CD4-positive, alpha-beta T cell (primary cell): ENCODE measurements around the gene ROCK2. TPM values are rescaled to one million over a fixed set of nuclear protein-coding genes. Genes with fewer than 3 reads are reported as not detected.

Experiments
- ATAC-seq: fragments of 200-7000 bp; cut with Tn5 transposase; one replicate; pipeline ENCODE4 v1.10.0; 2022; ENCODE audit warnings: mild to moderate bottlenecking; ENCODE audit not compliant: poor library complexity
- CTCF ChIA-PET: fragments of 350-600 bp; sonication (Branson Sonifier 250); formaldehyde crosslinking; loops from one replicate; lab custom pipeline; 2021; ENCODE audit warnings: antibody characterized with exemption, inconsistent platforms; lab: Charles Lee
- POLR2A ChIA-PET: fragments of 350-600 bp; sonication (Branson Sonifier 250); formaldehyde crosslinking; loops from one replicate; lab custom pipeline; 2021; ENCODE audit warnings: antibody characterized with exemption, inconsistent platforms; lab: Charles Lee
- DNase-seq, 14 experiments: peaks; one replicate each; pipeline ENCODE4 v3.0.0-alpha.2; 2013 to 2020; ENCODE audit warnings: mixed read lengths in 2 of 14
- H3K27ac ChIP-seq, 2 donors: one replicate each; pipeline versions ENCODE4 v1.5.1 to v1.7.0; 2013; ENCODE audit warnings: low read length in 2 of 2, low read depth in 1 of 2, mild to moderate bottlenecking in 1 of 2
- H3K27me3 ChIP-seq, 2 experiments: 1 replicate in 1 of 2; 2 replicates in 1 of 2; pipeline versions ENCODE4 v1.6.1 to v1.7.0; 2013; ENCODE audit warnings: low read length in 2 of 2, control low read depth in 1 of 2, mild to moderate bottlenecking in 1 of 2, moderate library complexity in 1 of 2; ENCODE audit not compliant: insufficient read depth in 2 of 2, control insufficient read depth in 1 of 2
- H3K36me3 ChIP-seq: one replicate; pipeline ENCODE4 v1.6.1; 2013; ENCODE audit warnings: low read length, control low read depth; ENCODE audit not compliant: insufficient read depth
- H3K4me1 ChIP-seq: one replicate; pipeline ENCODE4 v1.6.1; 2013; ENCODE audit warnings: low read length, control low read depth; ENCODE audit not compliant: insufficient read depth
- H3K4me3 ChIP-seq: one replicate; pipeline ENCODE4 v1.5.1; 2013; ENCODE audit warnings: mild to moderate bottlenecking, low read length, moderate library complexity
- H3K9me3 ChIP-seq, 2 experiments: 1 replicate in 1 of 2; 2 replicates in 1 of 2; pipeline versions ENCODE4 v1.6.1 to v1.7.0; 2013; ENCODE audit warnings: low read length in 2 of 2, mild to moderate bottlenecking in 2 of 2, control low read depth in 1 of 2, moderate library complexity in 1 of 2; ENCODE audit not compliant: control insufficient read depth in 1 of 2, insufficient read depth in 1 of 2
- H3K27ac Mint-ChIP-seq: one replicate; pipeline ENCODE4 v1.8.0; 2020; ENCODE audit warnings: mixed read lengths
- H3K27me3 Mint-ChIP-seq: one replicate; pipeline ENCODE4 v1.8.0; 2021; ENCODE audit warnings: mixed read lengths
- H3K36me3 Mint-ChIP-seq: one replicate; pipeline ENCODE4 v1.8.0; 2021; ENCODE audit warnings: low read depth, mixed read lengths
- H3K4me1 Mint-ChIP-seq: one replicate; pipeline ENCODE4 v1.8.0; 2021; ENCODE audit warnings: low read depth, mixed read lengths
- H3K4me3 Mint-ChIP-seq: one replicate; pipeline ENCODE4 v1.8.0; 2020; ENCODE audit warnings: mild to moderate bottlenecking, mixed read lengths
- H3K9me3 Mint-ChIP-seq: one replicate; pipeline ENCODE4 v1.8.0; 2020; ENCODE audit warnings: mixed read lengths
- CTCF ChIP-seq: fragments of 200-600 bp; IDR thresholded peaks from one replicate; pipeline ENCODE4 v1.8.0; 2022; ENCODE audit warnings: antibody characterized with exemption, mild to moderate bottlenecking
- intact Hi-C, 2 experiments: fragments of 100-400 bp; cut with DNase I in 1 of 2; cut with micrococcal nuclease in 1 of 2; formaldehyde crosslinking; loops; one replicate each; pipeline versions ENCODE4 v1.15.1 to v1.9.0; 2023 to 2025; cut with DNase I, micrococcal nuclease
- total RNA-seq, 174 experiments: library from RNA in 2 of 174; stranded (reverse) in 2 of 174; gene quantifications; one replicate each; pipeline ENCODE4 v1.2.3 and lab custom pipeline; 2021 to 2026

The ROCK2 gene
- total RNA-seq, 2 experiments from 2014 or later = 6.9 to 9.4 TPM

DNA sequence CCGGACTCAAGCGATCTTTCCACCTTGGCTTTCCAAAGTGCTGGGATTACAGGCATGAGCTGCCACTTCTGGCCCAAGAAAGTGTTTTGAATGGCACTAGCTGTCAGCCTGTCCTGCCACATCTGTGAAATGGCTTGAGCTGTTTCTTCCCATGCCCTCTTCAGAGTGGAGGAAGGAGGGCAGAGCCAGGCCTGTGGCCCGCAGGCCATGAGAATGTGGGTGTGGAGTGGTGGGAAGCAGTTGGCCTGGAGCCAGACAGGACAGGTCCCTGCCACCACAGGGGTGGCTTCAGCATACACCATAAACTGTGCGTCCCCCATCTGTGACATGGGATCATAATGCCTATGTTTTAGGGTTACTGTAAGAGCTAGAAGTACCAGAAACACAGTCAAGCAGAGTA, 182.7 kb downstream of the ROCK2 start:
- ChIA-PET POLR2A (no interaction called here), CTCF (interaction anchor here (0.8 kb wide), 1 partner anchor 32 kb away, joined by 3 read pairs; no protein-coding TSS in a partner anchor)
- Histone ChIP-seq H3K36me3 (peaks cover 7% of the 10 kb centered on the region), H3K4me1 (peaks cover 30% of the 10 kb centered on the region), H3K27ac (no peak overlapping the region), H3K27me3 (no peaks in the 10 kb centered on the region), H3K4me3 (no peak overlapping the region), H3K9me3 (no peaks in the 10 kb centered on the region)
- DNase-seq (no peak), ATAC-seq (no peak)
- Mint-ChIP-seq H3K9me3 (no peaks in the 10 kb centered on the region), H3K27ac (no peak overlapping the region), H3K27me3 (no peaks in the 10 kb centered on the region), H3K36me3 (peaks cover 7% of the 10 kb centered on the region), H3K4me3 (no peak overlapping the region), H3K4me1 (peaks cover 19% of the 10 kb centered on the region)
- TF ChIP-seq CTCF = no peak
- intact Hi-C loops = no loop called here

- no peaks in the 10 kb centered on the region for H3K27me3 Mint-ChIP-seq
- no peaks in the 10 kb centered on the region for H3K27me3 ChIP-seq
- POLR2A ChIA-PET = no interaction called here
- peak overlapping the region; percentile 54 for H3K4me3 Mint-ChIP-seq
- no peak overlapping the region for H3K27ac ChIP-seq
- H3K36me3 ChIP-seq = peaks cover 7% of the 10 kb centered on the region
- H3K9me3 ChIP-seq = no peaks in the 10 kb centered on the region
- H3K4me1 Mint-ChIP-seq = peaks cover 28% of the 10 kb centered on the region
- peak overlapping the region; percentile 71 for H3K27ac Mint-ChIP-seq
- ATAC-seq (peak; percentile 69), DNase-seq (peak in 3 of 14 experiments; percentile 33 to 67 (median 38))
- peak overlapping the region; percentile 15 for H3K4me3 ChIP-seq
- TF ChIP-seq CTCF = no peak
- H3K9me3 Mint-ChIP-seq = no peaks in the 10 kb centered on the region
- H3K36me3 Mint-ChIP-seq = peaks cover 7% of the 10 kb centered on the region
- H3K4me1 ChIP-seq = peaks cover 38% of the 10 kb centered on the region
- CTCF ChIA-PET = interaction anchor here (0.8 kb wide), 1 partner anchor 31 kb away, joined by 3 read pairs; no protein-coding TSS in a partner anchor
- intact Hi-C loops = no loop called here
Measured at GRCh38 chr2:11160731-11161455, 183.5 kb downstream of the ROCK2 start.

GRCh38 chr2:11160256-11160655, 184.2 kb downstream of the ROCK2 start:
- Histone ChIP-seq H3K27me3 (no peaks in the 10 kb centered on the region), H3K9me3 (no peaks in the 10 kb centered on the region), H3K4me3 (no peak overlapping the region), H3K4me1 (peaks cover 42% of the 10 kb centered on the region), H3K27ac (no peak overlapping the region), H3K36me3 (peaks cover 7% of the 10 kb centered on the region)
- H3K4me1 Mint-ChIP-seq = peaks cover 30% of the 10 kb centered on the region
- no peak for TF ChIP-seq CTCF
- intact Hi-C loops = no loop called here
- no peak for DNase-seq
- ChIA-PET CTCF (interaction anchor here (1.6 kb wide), 1 partner anchor 28 kb away, joined by 5 read pairs; a partner anchor contains a TSS), POLR2A (no interaction called here)
- H3K36me3 Mint-ChIP-seq = peaks cover 7% of the 10 kb centered on the region
- no peaks in the 10 kb centered on the region for H3K9me3 Mint-ChIP-seq
- H3K4me3 Mint-ChIP-seq = peak overlapping the region; percentile 6
- no peaks in the 10 kb centered on the region for H3K27me3 Mint-ChIP-seq
- ATAC-seq = no peak
- H3K27ac Mint-ChIP-seq = no peak overlapping the region
